ENCODE measurements around the gene DDR2. TPM values are rescaled to one million over a fixed set of nuclear protein-coding genes. Genes with fewer than 3 reads are reported as not detected.

Gene DDR2
- total and polyA plus RNA-seq, 12 donors, result 5.1 to 32.0 (median 20.8) TPM

- 42 to 43% methylated on average over 4 of the region's 4 CpGs for WGBS, 2 donors
- H3K27me3 ChIP-seq, result no peaks in the 10 kb centered on the region
- peak in 4 of 8 donors; percentile 52 to 67 (median 58) for ATAC-seq
- no peak overlapping the region for H3K4me3 ChIP-seq
- DNase-seq, result peak in 1 of 2 donors; percentile 26
- H3K27ac ChIP-seq, result no peak overlapping the region
- intact Hi-C loops (cut with DNase I), result no loop called here
- TF ChIP-seq CTCF (IDR thresholded peaks at IDR 0.05), result no peak
- H3K4me1 ChIP-seq, result peaks cover 0 to 30% (median 4%) of the 10 kb centered on the region in 9 donors
- H3K9me3 ChIP-seq, result no peaks in the 10 kb centered on the region
- peaks cover 0 to 15% (median 0%) of the 10 kb centered on the region in 9 donors for H3K36me3 ChIP-seq
Measured at GRCh38 chr1:162716123-162716522, 83.9 kb downstream of the DDR2 start.

- Histone ChIP-seq H3K9me3 (no peaks in the 10 kb centered on the region), H3K4me3 (no peak overlapping the region), H3K27ac (no peak overlapping the region), H3K27me3 (no peaks in the 10 kb centered on the region), H3K4me1 (peaks cover 0 to 28% (median 4%) of the 10 kb centered on the region in 9 donors), H3K36me3 (peaks cover 0 to 15% (median 0%) of the 10 kb centered on the region in 9 donors)
- intact Hi-C loops (cut with DNase I), result no loop called here
- no peak for TF ChIP-seq CTCF (IDR thresholded peaks at IDR 0.05)
- WGBS, 2 donors, result 61 to 73% methylated on average over 1 of the region's 1 CpG
- DNase-seq (no peak), ATAC-seq (no peak)
Measured at GRCh38 chr1:162716552-162716951, 84.3 kb downstream of the DDR2 start.

- Histone ChIP-seq H3K4me3 (no peak overlapping the region), H3K9me3 (no peaks in the 10 kb centered on the region), H3K27me3 (no peaks in the 10 kb centered on the region), H3K36me3 (peaks cover 0 to 15% (median 0%) of the 10 kb centered on the region in 9 donors), H3K4me1 (peaks cover 0 to 17% (median 3%) of the 10 kb centered on the region in 9 donors), H3K27ac (no peak overlapping the region)
- WGBS, 2 donors, result 92 to 95% methylated on average over 1 of the region's 1 CpG
- no peak for TF ChIP-seq CTCF (IDR thresholded peaks at IDR 0.05)
- ATAC-seq (no peak), DNase-seq (no peak)
- intact Hi-C loops (cut with DNase I), result no loop called here
Measured at GRCh38 chr1:162717548-162718184, 85.4 kb downstream of the DDR2 start.

GRCh38 chr1:162719678-162720077 lies 87.4 kb downstream of the DDR2 start:
- Histone ChIP-seq H3K36me3 (peaks cover 0 to 15% (median 0%) of the 10 kb centered on the region in 9 donors), H3K9me3 (no peaks in the 10 kb centered on the region), H3K4me1 (peaks cover 0 to 11% (median 0%) of the 10 kb centered on the region in 9 donors), H3K4me3 (no peak overlapping the region), H3K27me3 (no peaks in the 10 kb centered on the region), H3K27ac (no peak overlapping the region)
- ATAC-seq (no peak), DNase-seq (no peak)
- TF ChIP-seq CTCF (IDR thresholded peaks at IDR 0.05), result no peak
- 72 to 73% methylated on average over 1 of the region's 1 CpG for WGBS, 2 donors
- intact Hi-C loops (cut with DNase I), result no loop called here
